IMR-90 (cell line): Measurements from ENCODE around the gene CDRT4.

ENCODE experiments used
- CTCF ChIP-seq: conservative IDR thresholded peaks from 2 replicates; pipeline ENCODE4 v1.5.1; 2012; ENCODE audit warnings: mild to moderate bottlenecking, low read depth, low read length, improper control_type of control experiment
- MXI1 ChIP-seq: IDR thresholded peaks from 2 replicates; pipeline ENCODE4 v1.6.1; 2012; ENCODE audit warnings: low read depth, mild to moderate bottlenecking, low read length, moderate library complexity, borderline replicate concordance
- POLR2A ChIP-seq: IDR thresholded peaks from 2 replicates; pipeline ENCODE4 v1.6.1; 2012; ENCODE audit warnings: mild to moderate bottlenecking, low read depth, low read length
- RAD21 ChIP-seq: IDR thresholded peaks from 2 replicates; pipeline ENCODE4 v1.6.1; 2012; ENCODE audit warnings: low read length, improper control_type of control experiment
- SMC3 ChIP-seq: fragments of 150-350 bp; IDR thresholded peaks from 2 replicates; pipeline ENCODE4 v1.6.1; 2016; ENCODE audit warnings: low read depth, mild to moderate bottlenecking, antibody characterized with exemption, low read length, moderate library complexity

DNA sequence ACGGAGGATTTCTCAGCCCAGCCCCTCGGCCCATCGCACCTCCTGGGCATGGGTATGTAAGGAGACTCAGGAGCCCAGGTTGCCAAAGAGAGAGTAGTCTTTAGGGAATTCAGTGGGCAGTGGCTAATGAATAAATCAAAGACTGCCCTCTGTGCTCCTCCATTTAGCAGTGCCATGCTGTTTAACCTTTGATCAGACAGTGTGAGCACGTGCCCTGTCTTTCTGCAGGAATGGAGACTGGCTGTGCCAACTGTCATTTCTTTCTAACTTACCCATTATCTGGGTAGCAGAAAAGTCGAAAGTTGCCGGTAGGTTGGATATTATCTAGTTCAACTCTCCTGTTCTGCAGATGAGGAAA, 62.4 kb downstream of the CDRT4 start:
- no peak for TF ChIP-seq CTCF
- no peak for TF ChIP-seq MXI1
- TF ChIP-seq POLR2A, result no peak
- no peak for TF ChIP-seq RAD21
- no peak for TF ChIP-seq SMC3
